HG03342 (cell line): ENCODE measurements around the gene SERPINB10.
"Not testable (repeated sequence)": the region's sequence is repeated elsewhere in the genome, so short reads cannot be mapped to it uniquely, and the experiment has no call there.

Experiments
- ATAC-seq: cut with Tn5 transposase; IDR thresholded peaks from one replicate; pipeline ENCODE4 v1.9.1; 2021; ENCODE audit warnings: mild to moderate bottlenecking, moderate library complexity; ENCODE audit not compliant: unreplicated experiment

Gene SERPINB10

DNA sequence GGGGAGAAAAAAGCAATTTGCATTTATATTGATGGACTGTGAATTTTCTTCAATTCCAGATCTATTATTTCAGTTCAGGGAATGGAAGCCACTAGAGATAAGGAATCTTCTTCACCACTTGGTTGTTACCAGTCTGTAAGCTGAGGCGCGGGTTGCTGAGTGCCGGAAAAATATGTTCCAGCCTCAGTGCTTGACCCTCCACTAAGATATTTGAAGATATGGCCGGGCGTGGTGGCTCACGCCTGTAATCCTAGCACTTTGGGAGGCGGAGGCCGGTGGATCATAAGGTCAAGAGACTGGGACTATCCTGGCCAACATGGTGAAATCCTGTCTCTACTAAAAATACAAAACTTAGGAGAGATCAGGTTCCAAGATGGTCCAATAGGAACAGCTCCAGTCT lies 32.2 kb downstream of the SERPINB10 start:
- no peak for ATAC-seq

DNA sequence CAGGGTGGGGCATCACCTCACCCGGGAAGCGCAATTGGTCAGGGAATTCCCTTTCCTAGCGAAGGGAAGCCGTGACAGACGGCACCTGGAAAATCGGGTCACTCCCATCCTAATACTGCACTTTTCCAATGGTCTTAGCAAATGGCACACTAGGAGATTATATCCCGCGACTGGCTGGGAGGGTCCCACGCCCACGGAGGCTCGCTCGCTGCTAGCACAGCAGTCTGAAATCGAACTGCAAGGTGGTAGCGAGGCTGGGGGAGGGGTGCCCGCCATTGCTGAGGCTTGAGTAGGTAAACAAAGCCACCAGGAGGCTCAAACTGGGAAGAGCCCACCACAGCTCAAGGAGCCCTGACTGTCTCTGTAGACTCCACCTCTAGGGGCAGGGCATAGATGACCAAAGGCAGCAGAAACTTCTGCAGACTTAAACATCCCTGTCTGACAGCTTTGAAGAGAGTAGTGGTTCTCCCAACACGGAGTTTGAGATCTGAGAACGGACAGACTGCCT lies 32.8 kb downstream of the SERPINB10 start:
- ATAC-seq: not testable (repeated sequence)

DNA sequence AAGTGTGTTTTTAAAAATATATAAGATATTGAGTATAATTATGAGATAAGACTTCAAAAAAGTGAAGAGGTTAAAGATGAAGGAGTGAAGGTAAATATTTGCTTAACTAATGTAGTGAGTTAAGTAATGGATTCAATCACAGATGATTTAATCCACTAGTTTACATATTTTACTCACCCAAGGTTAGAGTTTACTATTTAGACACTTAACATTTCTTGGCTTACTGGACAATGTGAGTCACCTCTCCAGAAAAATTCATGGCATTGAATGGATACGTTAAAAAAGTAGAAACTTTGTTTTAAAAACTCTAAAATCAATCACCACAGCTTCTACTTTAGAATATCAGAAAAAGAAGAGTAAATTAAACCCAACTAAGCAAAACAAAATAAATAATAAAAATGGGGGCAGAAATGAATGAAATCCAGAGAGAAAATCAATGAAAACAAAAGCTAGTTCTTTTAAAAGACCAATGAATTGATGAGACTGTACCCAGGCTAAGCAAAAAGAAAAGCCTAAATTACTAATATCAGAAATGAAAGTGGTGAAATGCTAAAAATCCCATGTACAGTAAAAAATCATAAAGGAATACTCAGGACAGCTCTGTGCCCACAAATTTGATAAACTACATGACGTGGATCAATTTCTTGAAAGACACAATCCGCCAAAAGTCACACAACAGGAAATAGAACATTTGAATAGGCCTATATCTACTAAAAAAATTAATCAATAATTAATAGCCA lies 39.5 kb downstream of the SERPINB10 start:
- ATAC-seq: no peak

DNA sequence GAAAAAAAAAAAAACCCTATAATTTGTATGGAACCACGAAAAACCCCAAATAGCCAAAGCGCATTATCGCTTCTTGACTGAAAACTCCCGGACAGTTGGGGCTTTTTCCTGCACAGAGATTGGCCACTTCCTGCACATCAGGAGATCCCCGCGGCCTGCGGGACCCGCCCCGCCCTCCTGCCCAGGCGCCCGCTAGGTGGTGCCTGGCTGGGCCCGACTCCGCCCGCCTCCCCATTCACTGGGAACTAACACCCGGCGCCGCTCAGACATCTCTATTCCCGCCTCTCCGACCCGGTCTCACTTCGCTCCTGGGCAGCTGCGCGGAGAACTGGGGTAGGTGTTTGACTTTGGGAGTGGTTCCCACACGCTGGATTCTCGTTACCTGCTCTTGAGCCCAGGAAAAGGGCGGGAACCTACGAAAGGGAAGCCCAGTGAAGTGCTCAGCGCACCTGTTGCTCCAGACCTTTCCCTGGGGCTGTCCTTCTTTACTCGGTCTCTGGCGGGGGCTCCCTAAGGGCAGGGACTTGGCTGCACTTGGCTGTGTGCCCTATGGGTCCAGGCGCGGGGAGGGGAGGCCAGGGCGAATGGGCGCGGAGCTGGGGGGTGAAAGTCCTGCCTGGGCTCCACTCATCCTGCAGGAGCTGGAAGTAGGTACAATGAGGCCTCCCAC lies 41.4 kb downstream of the SERPINB10 start, which contains the start of gene HMSD:
Gene HMSD, plus strand, starts transcription at position 234 of the 670 bp plus-strand sequence. CDS start 4,155 bp downstream, outside the sequence.
- ATAC-seq: peak; percentile 93

DNA sequence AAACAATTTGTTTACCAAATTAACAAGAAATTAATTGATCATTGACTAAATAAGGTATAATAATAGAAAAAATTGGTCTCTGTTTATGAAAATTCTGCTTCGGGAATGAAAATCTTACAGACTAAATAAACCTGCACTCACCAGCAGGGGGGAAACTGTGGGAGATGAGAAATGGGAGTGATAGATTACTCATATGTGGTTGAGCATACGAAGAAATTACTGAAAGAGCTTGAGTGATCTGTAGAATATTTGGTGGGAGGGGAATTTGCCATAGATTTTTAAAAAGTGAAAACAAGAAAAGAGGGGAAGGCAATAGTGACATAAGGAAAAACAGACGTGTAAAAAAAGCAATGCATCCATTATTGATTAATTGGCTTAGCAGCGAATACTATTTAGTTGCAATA lies 43.5 kb downstream of the SERPINB10 start:
- peak; percentile 41 for ATAC-seq

DNA sequence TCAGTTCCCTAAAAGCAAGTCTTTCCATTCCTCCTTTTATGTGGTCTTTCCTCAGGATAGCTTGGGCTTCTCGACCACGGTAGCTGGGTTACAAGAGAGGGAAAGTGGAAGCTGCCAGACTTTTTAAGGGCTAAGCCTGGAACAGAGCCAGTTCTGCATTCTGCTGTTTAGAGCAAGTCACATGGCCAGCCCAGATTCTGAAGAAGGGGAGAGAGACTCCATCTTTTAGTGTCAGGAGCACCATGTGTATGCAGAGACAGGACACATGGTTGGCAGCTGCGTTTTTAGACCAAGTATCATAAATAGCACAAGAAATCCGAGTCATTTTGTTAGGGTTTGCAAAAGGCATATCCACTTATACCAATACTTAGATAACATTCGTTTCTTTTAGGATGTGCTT lies 46.1 kb downstream of the SERPINB10 start:
- no peak for ATAC-seq

DNA sequence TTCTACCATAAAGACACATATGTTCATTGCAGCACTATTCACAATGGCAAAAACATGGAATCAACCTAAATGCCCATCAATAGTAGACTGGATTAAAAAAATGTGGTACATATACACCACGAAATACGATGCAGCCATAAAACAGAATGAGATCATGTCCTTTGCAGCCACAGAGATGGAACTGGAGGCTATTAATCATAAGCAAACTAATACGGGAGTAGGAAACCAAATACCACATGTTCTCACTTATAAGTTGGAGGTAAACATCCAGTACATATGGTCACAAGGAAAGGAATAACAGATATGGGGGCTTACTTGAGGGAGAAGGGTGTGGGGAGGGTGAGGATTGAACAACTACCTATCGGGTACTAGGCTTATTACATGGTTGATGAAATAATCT lies 49.0 kb downstream of the SERPINB10 start:
- ATAC-seq: no peak

DNA sequence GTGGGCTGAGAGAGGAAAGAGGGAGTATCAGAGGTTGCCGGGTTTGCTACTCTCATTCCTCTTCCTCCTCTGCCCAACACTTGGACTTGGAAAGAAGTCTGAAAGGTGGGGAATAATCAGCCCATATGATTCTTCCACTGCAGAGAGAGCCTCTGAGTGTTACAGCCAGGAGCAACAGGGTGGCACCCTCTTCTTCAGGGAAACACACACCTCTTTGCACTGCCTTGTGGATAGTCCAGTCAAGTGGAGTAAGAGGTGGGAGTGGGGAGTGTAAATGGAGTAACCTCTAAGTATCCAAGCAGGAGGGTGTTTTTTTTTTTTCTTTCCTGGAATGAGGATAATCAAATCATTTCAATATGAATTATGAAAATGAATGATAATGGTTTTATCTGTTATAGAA lies 53.1 kb downstream of the SERPINB10 start:
- no peak for ATAC-seq

DNA sequence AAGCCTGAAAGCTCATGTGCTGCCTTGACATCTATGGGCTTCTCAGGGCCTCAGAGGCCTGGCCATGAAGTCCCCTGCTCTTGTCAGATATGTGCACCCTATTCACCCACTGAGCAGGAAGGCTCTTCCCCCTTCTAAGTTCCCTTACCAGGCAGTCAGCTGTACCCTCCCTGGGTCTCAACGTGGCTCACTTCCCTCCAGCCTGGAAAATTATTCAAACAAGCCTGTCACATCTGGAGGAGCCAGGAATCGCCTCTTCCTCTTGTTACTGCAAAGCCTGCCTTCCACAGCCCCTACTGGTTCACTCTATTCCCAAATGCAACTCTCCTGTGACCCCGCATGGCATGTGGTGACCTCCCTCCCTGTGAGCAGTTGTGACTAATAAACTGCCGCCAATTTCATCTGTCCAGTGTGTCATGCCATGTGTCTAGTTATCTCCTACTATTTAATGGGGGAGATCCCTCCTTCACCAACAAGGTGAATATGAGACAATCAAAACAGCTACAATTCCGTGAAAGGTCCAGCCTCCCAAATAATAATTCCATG lies 53.8 kb downstream of the SERPINB10 start:
- ATAC-seq: no peak

DNA sequence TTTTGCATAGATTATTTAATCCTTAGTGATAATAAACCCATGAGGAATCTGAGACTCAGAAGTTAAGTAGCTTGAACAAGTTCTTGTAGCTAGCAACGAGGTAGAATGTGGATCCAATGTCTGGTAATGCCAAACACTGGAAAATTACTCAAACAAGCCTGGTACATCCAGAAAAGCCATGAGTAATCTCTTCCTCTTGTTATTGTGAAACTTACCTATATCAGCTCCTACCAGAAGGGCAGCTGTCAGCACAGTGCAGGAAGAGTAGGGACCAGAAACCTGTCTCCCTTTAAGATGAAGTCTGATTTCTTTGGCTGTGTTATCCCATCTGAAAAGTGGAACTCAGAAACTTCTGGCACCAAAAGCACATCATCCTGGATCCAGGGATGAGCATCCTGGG lies 54.4 kb downstream of the SERPINB10 start:
- ATAC-seq: no peak

DNA sequence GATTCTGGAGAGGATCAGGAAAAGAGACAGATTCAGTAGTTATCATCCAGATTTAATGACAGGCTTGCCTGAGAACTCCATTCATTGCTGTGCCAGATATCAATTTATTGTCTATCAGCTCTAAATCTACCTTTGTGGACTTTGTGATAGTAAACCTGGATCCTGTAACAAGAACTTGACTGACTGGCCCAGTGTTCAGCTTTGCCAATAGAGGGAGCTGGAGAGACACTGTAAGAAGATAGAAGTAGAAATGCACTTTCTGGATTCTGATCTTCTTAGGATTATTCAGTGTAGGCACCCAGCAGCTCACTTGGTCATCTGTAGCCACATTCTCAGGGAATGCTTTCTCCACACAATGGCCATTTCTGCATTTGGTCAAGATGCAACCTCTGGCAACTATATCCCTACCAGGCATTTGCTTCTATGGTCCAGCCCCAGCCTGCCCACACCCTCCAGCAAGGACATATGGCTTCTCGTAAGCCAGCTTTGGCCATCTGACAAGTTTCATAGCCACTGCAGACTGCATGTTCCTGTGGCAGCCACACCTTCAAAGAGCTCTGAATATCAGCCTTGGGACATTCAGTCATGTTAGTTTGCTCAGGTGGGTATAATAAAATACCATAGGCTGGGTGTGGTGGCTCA lies 56.0 kb downstream of the SERPINB10 start:
- peak; percentile 79 for ATAC-seq

DNA sequence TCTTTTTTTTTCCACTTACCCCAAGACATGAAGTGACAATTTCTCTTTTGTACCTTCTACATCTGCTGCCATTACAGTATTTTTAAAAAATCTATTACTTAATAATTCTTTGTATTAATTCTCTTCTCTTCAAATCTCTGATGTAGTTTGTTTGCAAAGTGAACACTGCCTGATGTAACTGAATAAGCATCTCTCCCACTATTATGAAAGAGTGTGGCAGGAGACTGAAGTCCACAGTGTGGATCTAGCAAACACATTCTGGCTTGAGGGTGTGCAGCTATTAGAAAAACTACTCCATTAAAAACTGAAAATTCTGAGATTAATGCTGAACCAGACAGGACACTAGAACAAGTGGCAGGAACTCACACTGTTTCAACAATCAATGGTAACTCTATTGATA lies 57.1 kb downstream of the SERPINB10 start:
- ATAC-seq: no peak

DNA sequence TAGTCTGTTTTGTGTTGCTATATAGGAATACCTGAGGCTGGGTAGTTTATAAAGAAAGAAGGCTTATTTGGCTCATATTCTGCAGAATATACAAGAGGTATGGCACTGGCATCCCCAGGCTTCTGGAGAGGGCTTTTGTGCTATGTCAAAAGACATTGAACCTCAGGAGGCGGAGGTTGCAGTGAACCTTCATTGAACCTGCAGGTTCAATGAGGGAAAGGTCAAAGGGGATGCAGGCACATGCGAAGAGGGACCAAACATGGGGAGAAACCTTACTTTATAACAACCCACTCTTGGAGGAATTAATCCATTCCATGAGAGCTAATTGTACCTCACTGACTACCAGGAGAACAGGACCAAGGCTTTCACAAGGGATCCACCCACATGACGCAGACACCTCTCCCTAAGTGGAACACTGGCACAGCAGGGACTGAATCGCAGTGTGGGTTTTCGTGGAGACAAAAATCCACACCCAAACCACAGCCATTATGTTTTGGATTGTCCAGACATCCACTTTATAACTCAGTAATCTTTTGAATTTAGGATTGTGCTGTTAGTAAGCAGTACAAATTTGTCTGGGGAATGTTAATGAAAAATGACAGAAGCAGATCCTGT lies 58.1 kb downstream of the SERPINB10 start:
- no peak for ATAC-seq

DNA sequence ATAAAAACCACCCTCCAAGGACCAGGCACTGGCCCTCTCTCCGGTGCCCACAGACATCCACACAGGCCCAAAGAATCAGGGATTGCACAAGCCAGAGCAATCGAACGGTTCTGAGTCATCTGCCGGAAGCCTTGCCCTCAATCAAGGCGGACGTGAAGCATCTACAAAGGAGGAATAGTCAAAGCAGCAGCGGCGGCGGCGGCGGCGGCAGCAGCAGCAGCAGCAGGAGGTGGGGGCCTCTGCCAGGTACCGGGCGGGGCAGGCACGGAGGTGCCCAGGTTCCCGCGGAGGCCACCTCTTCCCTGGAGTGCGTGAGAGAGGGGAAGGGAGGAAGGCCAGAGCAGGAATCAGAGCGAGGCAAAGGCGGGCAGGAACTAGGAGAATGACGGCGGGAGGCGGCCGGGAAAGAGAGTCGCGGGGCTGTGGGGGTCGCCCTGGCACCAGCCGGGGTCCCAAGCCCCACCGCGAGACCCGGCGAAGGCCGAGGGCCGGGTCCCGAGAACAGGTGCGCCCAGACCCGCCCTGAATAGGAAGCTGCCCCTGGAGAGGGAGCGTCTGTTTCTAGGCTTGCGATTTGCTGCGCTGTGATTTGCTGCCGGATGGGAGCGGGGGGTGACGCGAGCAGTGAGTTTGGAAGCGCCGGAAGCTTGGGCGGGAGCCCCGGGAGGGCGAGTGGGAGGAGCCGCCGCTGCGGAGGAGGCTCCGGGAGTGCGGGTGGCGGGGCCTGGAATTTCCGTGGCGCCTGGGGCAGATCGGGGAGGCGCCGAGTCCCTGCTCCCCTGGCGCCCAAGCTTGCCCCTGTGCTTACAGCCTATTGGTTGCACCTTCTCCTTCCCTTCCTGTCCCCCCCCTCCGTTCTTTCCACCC lies 62.4 kb downstream of the SERPINB10 start, which contains the start of gene SERPINB8:
Gene SERPINB8, plus strand, starts transcription at position 140 of the 867 bp plus-strand sequence. CDS start 8,228 bp downstream, outside the sequence.
- ATAC-seq: peak; percentile 87

DNA sequence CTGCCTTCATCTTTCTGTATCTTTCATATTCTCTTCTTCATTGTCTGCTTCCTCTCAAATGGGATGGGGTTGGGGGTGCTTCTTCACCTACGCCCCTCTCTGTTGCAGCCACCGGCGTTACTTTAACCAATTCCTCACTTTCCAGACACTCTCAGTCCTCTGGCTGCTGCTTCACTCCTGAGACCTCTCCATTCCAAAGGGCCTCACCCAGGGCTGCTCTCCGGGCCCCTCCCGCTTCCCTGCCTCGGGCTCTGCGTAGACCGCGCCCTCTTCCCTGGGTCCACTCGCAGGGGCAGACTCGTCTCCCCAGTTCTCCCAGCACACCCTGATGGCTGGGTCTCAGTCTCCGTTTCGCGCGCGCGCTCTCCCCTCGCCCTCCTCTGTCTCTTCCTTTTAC lies 63.0 kb downstream of the SERPINB10 start:
- peak; percentile 2 for ATAC-seq

DNA sequence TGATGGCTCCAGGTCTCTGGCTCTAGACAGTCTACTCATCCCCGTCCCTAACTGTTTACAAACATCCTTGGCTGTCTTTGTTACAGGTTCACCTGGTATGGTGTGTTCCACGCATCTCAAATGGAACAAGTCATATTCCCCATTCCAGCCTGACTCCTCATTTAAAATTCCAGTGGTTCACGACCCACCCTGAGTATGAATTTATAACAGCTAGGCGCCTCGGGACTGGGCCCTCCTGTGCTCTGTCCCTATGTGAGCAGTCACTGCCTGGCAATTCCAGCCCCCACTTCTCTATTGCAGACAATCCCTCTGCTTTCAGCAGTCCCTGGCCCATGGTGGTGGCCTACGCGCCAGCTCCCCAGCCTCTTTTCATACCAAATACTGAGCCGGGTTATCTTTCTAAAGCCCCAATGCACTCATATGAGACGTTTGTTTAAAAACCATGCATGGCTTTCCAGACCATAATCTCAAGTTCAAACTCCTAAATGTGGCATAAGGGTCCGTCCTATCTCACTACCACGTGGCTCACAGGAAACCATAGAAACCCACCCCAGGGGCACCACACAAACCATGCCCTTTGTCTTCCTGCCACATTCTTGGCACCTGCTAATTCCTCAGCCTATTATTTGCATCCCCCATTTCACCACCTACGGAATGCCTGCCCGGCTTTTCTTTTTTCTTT lies 63.7 kb downstream of the SERPINB10 start:
- ATAC-seq: no peak

DNA sequence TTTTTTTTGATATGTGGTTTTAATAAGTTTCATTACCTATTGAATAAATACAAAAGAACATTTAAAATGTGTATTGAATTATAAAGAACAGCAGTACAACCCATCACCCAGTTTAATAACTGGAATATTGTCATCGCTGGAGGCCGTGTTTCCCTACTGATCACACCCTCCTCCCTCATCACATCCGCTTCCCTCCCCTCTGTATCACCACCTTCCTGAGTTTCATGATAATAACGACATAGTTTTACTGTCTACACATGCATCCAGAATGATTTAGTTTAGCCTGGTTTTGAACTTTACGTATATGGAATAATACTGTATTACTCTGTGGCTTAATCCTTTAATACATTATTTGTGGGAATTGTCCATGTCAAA lies 64.2 kb downstream of the SERPINB10 start:
- ATAC-seq: no peak

DNA sequence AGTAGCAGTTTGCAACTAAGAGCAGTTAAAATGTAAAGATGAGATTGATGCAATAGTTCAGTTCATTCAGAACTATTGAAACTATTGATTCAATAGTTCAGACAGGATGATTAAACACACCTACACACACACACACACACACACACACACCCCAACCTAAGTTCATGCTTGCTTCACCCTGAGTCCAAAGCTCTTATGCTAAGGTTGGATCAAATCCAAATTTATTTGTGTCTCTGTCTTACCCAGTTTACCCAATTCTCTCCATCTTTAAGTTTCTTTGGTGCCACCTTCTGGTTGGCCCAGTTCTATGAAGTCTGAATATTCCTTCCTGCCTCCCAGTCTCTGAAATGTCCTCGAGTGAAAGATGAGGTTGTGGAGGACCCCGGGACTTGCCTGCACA lies 67.2 kb downstream of the SERPINB10 start:
- ATAC-seq: no peak

DNA sequence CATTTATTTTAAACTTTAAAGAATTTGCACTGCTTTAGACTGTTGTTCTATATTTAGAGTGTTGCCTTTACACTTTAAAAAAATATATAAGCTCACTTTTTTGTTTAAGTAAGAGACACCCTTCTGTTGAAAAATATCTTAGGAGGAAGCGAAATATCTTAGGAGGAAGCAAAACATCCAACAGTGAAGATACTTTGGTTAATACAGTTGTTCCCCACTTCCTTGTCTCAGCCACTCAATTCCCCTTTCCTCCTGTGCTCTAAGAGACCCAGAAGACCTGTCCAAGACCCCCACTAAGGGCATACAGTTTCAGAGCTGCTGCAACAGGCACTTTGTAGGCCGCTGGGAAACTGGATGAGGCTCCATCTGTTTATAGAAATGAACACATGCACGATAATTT lies 67.9 kb downstream of the SERPINB10 start:
- ATAC-seq: no peak
